GM23338 (cell line): ENCODE measurements around the gene MLLT1. TPM values are rescaled to one million over a fixed set of nuclear protein-coding genes. Genes with fewer than 3 reads are reported as not detected.

Source experiments
- ATAC-seq: fragments of 200-7000 bp; cut with Tn5 transposase; 3 replicates; pipeline ENCODE4 v1.9.1; 2020
- DNase-seq: peaks from one replicate; pipeline ENCODE4 v3.0.0-alpha.2; 2015; ENCODE audit warnings: low spot score
- H2AFZ ChIP-seq: fragments of 200-600 bp; sonication (generic); 2 replicates; pipeline ENCODE4 v1.8.0; 2016; ENCODE audit warnings: antibody characterized with exemption, mild to moderate bottlenecking, moderate library complexity
- H3F3A ChIP-seq: fragments of 200-600 bp; sonication (generic); replicated peaks from 2 replicates; pipeline ENCODE4 v1.8.0; 2017; ENCODE audit warnings: antibody characterized with exemption, mixed run types, low read depth
- H3K27ac ChIP-seq: fragments of 200-600 bp; sonication (generic); 2 replicates; pipeline ENCODE4 v1.6.1; 2016; ENCODE audit warnings: low read depth
- H3K27me3 ChIP-seq: fragments of 200-600 bp; sonication (generic); 2 replicates; pipeline ENCODE4 v1.8.0; 2016; ENCODE audit warnings: mild to moderate bottlenecking, mixed run types, moderate library complexity; ENCODE audit not compliant: insufficient read depth
- H3K36me3 ChIP-seq: fragments of 200-600 bp; sonication (generic); 2 replicates; pipeline ENCODE4 v1.8.0; 2016; ENCODE audit warnings: mild to moderate bottlenecking; ENCODE audit not compliant: insufficient read depth
- H3K4me1 ChIP-seq: fragments of 200-600 bp; sonication (generic); 2 replicates; pipeline ENCODE4 v1.8.0; 2016; ENCODE audit warnings: mild to moderate bottlenecking, moderate library complexity; ENCODE audit not compliant: insufficient read depth
- H3K4me2 ChIP-seq: fragments of 200-600 bp; sonication (generic); 2 replicates; pipeline ENCODE4 v1.7.1; 2017; ENCODE audit warnings: mixed run types
- H3K4me3 ChIP-seq: fragments of 200-600 bp; sonication (generic); 2 replicates; pipeline ENCODE4 v1.6.1; 2016; ENCODE audit warnings: mixed run types
- H3K79me2 ChIP-seq: fragments of 200-600 bp; sonication (generic); replicated peaks from 2 replicates; pipeline ENCODE4 v1.8.0; 2017; ENCODE audit warnings: mild to moderate bottlenecking; ENCODE audit not compliant: insufficient read depth
- H3K9me2 ChIP-seq: fragments of 200-600 bp; sonication (generic); 2 replicates; pipeline ENCODE4 v1.8.0; 2017; ENCODE audit not compliant: insufficient read depth
- H4K20me1 ChIP-seq: fragments of 200-600 bp; sonication (generic); replicated peaks from 2 replicates; pipeline ENCODE4 v1.8.0; 2017; ENCODE audit warnings: mild to moderate bottlenecking; ENCODE audit not compliant: insufficient read depth
- H3K27ac Mint-ChIP-seq: 2 replicates; pipeline ENCODE4 v1.8.0; 2020; ENCODE audit warnings: inconsistent platforms, mild to moderate bottlenecking, moderate library complexity, mixed read lengths
- H3K27me3 Mint-ChIP-seq: 3 replicates; pipeline ENCODE4 v1.8.0; 2022; ENCODE audit warnings: low read depth, mild to moderate bottlenecking, moderate library complexity, mixed read lengths, inconsistent platforms; ENCODE audit not compliant: insufficient read depth, poor library complexity
- H3K36me3 Mint-ChIP-seq: 3 replicates; pipeline ENCODE4 v1.8.0; 2021; ENCODE audit warnings: low read depth, mild to moderate bottlenecking, inconsistent platforms, moderate library complexity, mixed read lengths
- H3K4me1 Mint-ChIP-seq: 3 replicates; pipeline ENCODE4 v1.8.0; 2020; ENCODE audit warnings: mild to moderate bottlenecking, inconsistent platforms, mixed read lengths
- H3K4me3 Mint-ChIP-seq: 3 replicates; pipeline ENCODE4 v1.8.0; 2021; ENCODE audit warnings: moderate library complexity, mild to moderate bottlenecking, inconsistent platforms, mixed read lengths
- H3K9me3 Mint-ChIP-seq: 3 replicates; pipeline ENCODE4 v1.8.0; 2020; ENCODE audit warnings: moderate library complexity, mild to moderate bottlenecking, inconsistent platforms, mixed read lengths
- CREB1 ChIP-seq: fragments of 250-450 bp; sonication (Bioruptor Pico); IDR thresholded peaks from 2 replicates; pipeline ENCODE4 v1.5.0; 2020; ENCODE audit warnings: low read depth, mild to moderate bottlenecking, moderate library complexity
- EZH2 ChIP-seq: fragments of 200-600 bp; sonication (generic); IDR thresholded peaks from one replicate; pipeline ENCODE4 v1.8.0; 2017; ENCODE audit warnings: antibody characterized with exemption, mild to moderate bottlenecking, low read depth; ENCODE audit not compliant: unreplicated experiment
- EZH2phosphoT487 ChIP-seq: fragments of 200-600 bp; sonication (generic); IDR thresholded peaks from one replicate; pipeline ENCODE4 v1.8.1; 2018; ENCODE audit warnings: antibody characterized with exemption; ENCODE audit not compliant: unreplicated experiment
- JUNB ChIP-seq: IDR thresholded peaks from one replicate; pipeline ENCODE4 v1.6.1; 2016; ENCODE audit warnings: antibody characterized with exemption; ENCODE audit not compliant: unreplicated experiment
- NANOG ChIP-seq: IDR thresholded peaks from 2 replicates; pipeline ENCODE4 v1.6.1; 2016; ENCODE audit warnings: antibody characterized with exemption, borderline replicate concordance
- POLR2AphosphoS5 ChIP-seq: IDR thresholded peaks from 2 replicates; pipeline ENCODE4 v1.6.1; 2016; ENCODE audit warnings: antibody characterized with exemption, low read depth
- STAT1 ChIP-seq: IDR thresholded peaks from one replicate; pipeline ENCODE4 v1.6.1; 2016; ENCODE audit warnings: antibody characterized with exemption; ENCODE audit not compliant: unreplicated experiment
- ZNF331 ChIP-seq: fragments of 250-450 bp; sonication (Bioruptor Pico); IDR thresholded peaks from 2 replicates; pipeline ENCODE4 v1.5.0; 2020; ENCODE audit warnings: low read depth, mild to moderate bottlenecking, moderate library complexity
- polyA plus RNA-seq: library from polyadenylated mRNA; unstranded; fragments of >200 nt; fragmentation: Nextera tagmentation; extraction: Ambion mirVana; gene quantifications from 2 replicates; pipeline ENCODE4 v1.2.1, GENCODE V29; 2016
- total RNA-seq: library from RNA; depleted of rRNA; stranded (reverse); fragments of >200 nt; shearing (Covaris generic); gene quantifications from 2 replicates; pipeline ENCODE4 v1.2.3, GENCODE V29; 2014
- TF ChIP-seq, protein P1 (sequence below): fragments of 250-450 bp; sonication (Bioruptor Pico); IDR thresholded peaks from 2 replicates; pipeline ENCODE4 v1.5.0; 2020; ENCODE audit warnings: mild to moderate bottlenecking, moderate library complexity
- TF ChIP-seq, protein P2 (sequence below): IDR thresholded peaks from one replicate; pipeline ENCODE4 v1.6.1; 2018; ENCODE audit warnings: antibody characterized with exemption; ENCODE audit not compliant: unreplicated experiment
- TF ChIP-seq, protein P3 (sequence below), 2 experiments: fragments of 200-600 bp in 1 of 2; sonication (generic) in 1 of 2; conservative IDR thresholded peaks; 2 replicates each; pipeline versions ENCODE4 v1.5.1 to v1.6.1; 2016 to 2017; ENCODE audit warnings: antibody characterized with exemption in 2 of 2, low read depth in 2 of 2, mild to moderate bottlenecking in 2 of 2, moderate library complexity in 1 of 2
- TF ChIP-seq, protein P4 (sequence below): IDR thresholded peaks from 2 replicates; pipeline ENCODE4 v1.6.1; 2016; ENCODE audit warnings: antibody characterized with exemption

The MLLT1 gene
- total and polyA plus RNA-seq, 2 experiments from 2014 or later = 17.8 to 23.4 TPM

DNA sequence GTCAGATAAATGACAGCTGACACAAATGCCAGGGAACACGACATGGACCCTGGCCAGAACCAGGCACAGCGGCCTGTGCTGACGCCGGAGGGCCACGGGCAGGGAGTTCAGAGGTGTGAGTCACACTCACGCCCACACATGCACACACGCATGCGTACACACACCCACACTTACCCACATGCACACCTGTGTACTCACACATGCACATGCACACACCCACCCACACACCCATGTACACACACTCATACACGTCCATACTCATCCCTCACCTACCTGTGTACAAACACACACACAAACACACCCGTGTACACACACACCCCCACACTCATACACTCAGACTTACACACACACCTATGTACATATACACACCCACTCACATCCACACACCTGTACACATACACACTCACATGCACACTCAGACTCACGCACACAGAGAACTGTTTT lies 40.4 kb downstream of the MLLT1 start (continued):
- TF ChIP-seq, protein P1, sequence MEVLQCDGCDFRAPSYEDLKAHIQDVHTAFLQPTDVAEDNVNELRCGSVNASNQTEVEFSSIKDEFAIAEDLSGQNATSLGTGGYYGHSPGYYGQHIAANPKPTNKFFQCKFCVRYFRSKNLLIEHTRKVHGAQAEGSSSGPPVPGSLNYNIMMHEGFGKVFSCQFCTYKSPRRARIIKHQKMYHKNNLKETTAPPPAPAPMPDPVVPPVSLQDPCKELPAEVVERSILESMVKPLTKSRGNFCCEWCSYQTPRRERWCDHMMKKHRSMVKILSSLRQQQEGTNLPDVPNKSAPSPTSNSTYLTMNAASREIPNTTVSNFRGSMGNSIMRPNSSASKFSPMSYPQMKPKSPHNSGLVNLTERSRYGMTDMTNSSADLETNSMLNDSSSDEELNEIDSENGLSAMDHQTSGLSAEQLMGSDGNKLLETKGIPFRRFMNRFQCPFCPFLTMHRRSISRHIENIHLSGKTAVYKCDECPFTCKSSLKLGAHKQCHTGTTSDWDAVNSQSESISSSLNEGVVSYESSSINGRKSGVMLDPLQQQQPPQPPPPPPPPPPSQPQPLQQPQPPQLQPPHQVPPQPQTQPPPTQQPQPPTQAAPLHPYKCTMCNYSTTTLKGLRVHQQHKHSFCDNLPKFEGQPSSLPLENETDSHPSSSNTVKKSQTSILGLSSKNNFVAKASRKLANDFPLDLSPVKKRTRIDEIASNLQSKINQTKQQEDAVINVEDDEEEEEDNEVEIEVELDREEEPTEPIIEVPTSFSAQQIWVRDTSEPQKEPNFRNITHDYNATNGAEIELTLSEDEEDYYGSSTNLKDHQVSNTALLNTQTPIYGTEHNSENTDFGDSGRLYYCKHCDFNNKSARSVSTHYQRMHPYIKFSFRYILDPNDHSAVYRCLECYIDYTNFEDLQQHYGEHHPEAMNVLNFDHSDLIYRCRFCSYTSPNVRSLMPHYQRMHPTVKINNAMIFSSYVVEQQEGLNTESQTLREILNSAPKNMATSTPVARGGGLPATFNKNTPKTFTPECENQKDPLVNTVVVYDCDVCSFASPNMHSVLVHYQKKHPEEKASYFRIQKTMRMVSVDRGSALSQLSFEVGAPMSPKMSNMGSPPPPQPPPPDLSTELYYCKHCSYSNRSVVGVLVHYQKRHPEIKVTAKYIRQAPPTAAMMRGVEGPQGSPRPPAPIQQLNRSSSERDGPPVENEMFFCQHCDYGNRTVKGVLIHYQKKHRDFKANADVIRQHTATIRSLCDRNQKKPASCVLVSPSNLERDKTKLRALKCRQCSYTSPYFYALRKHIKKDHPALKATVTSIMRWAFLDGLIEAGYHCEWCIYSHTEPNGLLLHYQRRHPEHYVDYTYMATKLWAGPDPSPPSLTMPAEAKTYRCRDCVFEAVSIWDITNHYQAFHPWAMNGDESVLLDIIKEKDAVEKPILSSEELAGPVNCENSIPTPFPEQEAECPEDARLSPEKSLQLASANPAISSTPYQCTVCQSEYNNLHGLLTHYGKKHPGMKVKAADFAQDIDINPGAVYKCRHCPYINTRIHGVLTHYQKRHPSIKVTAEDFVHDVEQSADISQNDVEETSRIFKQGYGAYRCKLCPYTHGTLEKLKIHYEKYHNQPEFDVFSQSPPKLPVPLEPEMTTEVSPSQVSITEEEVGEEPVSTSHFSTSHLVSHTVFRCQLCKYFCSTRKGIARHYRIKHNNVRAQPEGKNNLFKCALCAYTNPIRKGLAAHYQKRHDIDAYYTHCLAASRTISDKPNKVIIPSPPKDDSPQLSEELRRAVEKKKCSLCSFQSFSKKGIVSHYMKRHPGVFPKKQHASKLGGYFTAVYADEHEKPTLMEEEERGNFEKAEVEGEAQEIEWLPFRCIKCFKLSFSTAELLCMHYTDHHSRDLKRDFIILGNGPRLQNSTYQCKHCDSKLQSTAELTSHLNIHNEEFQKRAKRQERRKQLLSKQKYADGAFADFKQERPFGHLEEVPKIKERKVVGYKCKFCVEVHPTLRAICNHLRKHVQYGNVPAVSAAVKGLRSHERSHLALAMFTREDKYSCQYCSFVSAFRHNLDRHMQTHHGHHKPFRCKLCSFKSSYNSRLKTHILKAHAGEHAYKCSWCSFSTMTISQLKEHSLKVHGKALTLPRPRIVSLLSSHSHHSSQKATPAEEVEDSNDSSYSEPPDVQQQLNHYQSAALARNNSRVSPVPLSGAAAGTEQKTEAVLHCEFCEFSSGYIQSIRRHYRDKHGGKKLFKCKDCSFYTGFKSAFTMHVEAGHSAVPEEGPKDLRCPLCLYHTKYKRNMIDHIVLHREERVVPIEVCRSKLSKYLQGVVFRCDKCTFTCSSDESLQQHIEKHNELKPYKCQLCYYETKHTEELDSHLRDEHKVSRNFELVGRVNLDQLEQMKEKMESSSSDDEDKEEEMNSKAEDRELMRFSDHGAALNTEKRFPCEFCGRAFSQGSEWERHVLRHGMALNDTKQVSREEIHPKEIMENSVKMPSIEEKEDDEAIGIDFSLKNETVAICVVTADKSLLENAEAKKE (CRISPR knock-in tag) = no peak
- TF ChIP-seq EZH2phosphoT487 (no peak), EZH2 (no peak), CREB1 (no peak)

DNA sequence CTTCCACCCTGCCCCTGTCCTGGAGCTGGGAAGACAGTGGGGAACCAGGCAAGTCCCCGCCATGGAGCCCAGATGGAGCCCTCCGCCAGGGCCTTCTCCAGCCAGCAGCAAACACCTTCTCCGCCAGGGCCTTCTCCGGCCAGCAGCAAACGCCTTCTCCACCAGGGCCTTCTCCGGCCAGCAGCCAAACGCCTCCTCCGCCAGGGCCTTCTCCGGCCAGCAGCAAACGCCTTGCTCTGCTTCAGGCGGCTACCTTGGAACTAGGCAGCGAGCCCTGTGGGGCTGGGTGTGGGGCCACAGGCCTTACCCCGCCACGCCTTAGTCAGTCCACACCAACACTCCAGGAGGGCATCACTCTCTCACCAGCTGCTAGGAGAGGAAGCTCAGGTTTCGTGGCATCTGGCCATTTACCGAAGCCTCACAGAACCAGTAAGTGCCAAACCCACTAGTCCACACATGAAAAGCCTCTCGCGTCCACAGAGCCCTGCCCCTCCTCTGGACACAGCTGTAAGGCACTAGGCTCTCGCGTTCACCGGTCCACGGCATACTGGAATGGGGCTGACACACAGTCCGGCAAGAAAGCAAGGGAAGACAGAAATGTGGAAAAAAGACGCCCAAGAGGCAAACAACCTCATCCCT lies 41.0 kb downstream of the MLLT1 start:
- no peak overlapping the region for H2AFZ ChIP-seq
- H3K27ac Mint-ChIP-seq = peak overlapping the region; percentile 78; the same call in 1 of the 2 replicates
- no peak for DNase-seq
- peaks cover 86% of the 10 kb centered on the region for H3K79me2 ChIP-seq
- no peaks in the 10 kb centered on the region for H3K9me3 Mint-ChIP-seq
- no peaks in the 10 kb centered on the region for H3F3A ChIP-seq
- H3K27ac ChIP-seq = 0 out of 2 replicates have a peak overlapping the region, but pooled peaks have one; percentile 26
- H3K4me2 ChIP-seq = no peak overlapping the region
- no peak overlapping the region for H3K4me3 ChIP-seq
- peaks cover 9% of the 10 kb centered on the region for H3K27me3 Mint-ChIP-seq
- peaks cover 4% of the 10 kb centered on the region; the same call in 1 of the 2 replicates for H3K4me1 ChIP-seq
- H3K4me3 Mint-ChIP-seq = no peak overlapping the region
- no peaks in the 10 kb centered on the region for H3K36me3 Mint-ChIP-seq
- ATAC-seq = no peak
- no peaks in the 10 kb centered on the region for H3K9me2 ChIP-seq
- H3K4me1 Mint-ChIP-seq = peaks cover 39% of the 10 kb centered on the region
- H3K27me3 ChIP-seq = no peaks in the 10 kb centered on the region
- H3K36me3 ChIP-seq = no peaks in the 10 kb centered on the region
- peaks cover 22% of the 10 kb centered on the region for H4K20me1 ChIP-seq
- no peak for TF ChIP-seq EZH2phosphoT487
- no peak for TF ChIP-seq JUNB
- no peak for TF ChIP-seq ZNF331 (CRISPR knock-in tag)
- no peak for TF ChIP-seq NANOG
- no peak for TF ChIP-seq EZH2
- no peak for TF ChIP-seq POLR2AphosphoS5
- TF ChIP-seq, protein P2, sequence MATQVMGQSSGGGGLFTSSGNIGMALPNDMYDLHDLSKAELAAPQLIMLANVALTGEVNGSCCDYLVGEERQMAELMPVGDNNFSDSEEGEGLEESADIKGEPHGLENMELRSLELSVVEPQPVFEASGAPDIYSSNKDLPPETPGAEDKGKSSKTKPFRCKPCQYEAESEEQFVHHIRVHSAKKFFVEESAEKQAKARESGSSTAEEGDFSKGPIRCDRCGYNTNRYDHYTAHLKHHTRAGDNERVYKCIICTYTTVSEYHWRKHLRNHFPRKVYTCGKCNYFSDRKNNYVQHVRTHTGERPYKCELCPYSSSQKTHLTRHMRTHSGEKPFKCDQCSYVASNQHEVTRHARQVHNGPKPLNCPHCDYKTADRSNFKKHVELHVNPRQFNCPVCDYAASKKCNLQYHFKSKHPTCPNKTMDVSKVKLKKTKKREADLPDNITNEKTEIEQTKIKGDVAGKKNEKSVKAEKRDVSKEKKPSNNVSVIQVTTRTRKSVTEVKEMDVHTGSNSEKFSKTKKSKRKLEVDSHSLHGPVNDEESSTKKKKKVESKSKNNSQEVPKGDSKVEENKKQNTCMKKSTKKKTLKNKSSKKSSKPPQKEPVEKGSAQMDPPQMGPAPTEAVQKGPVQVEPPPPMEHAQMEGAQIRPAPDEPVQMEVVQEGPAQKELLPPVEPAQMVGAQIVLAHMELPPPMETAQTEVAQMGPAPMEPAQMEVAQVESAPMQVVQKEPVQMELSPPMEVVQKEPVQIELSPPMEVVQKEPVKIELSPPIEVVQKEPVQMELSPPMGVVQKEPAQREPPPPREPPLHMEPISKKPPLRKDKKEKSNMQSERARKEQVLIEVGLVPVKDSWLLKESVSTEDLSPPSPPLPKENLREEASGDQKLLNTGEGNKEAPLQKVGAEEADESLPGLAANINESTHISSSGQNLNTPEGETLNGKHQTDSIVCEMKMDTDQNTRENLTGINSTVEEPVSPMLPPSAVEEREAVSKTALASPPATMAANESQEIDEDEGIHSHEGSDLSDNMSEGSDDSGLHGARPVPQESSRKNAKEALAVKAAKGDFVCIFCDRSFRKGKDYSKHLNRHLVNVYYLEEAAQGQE = no peak
- TF ChIP-seq STAT1 = no peak
- TF ChIP-seq, protein P3, sequence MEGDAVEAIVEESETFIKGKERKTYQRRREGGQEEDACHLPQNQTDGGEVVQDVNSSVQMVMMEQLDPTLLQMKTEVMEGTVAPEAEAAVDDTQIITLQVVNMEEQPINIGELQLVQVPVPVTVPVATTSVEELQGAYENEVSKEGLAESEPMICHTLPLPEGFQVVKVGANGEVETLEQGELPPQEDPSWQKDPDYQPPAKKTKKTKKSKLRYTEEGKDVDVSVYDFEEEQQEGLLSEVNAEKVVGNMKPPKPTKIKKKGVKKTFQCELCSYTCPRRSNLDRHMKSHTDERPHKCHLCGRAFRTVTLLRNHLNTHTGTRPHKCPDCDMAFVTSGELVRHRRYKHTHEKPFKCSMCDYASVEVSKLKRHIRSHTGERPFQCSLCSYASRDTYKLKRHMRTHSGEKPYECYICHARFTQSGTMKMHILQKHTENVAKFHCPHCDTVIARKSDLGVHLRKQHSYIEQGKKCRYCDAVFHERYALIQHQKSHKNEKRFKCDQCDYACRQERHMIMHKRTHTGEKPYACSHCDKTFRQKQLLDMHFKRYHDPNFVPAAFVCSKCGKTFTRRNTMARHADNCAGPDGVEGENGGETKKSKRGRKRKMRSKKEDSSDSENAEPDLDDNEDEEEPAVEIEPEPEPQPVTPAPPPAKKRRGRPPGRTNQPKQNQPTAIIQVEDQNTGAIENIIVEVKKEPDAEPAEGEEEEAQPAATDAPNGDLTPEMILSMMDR (conservative IDR thresholded peaks at IDR 0.05; ENCODE audit: low read depth in 2 of 2) = no peak
- TF ChIP-seq, protein P4, sequence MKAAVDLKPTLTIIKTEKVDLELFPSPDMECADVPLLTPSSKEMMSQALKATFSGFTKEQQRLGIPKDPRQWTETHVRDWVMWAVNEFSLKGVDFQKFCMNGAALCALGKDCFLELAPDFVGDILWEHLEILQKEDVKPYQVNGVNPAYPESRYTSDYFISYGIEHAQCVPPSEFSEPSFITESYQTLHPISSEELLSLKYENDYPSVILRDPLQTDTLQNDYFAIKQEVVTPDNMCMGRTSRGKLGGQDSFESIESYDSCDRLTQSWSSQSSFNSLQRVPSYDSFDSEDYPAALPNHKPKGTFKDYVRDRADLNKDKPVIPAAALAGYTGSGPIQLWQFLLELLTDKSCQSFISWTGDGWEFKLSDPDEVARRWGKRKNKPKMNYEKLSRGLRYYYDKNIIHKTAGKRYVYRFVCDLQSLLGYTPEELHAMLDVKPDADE = no peak
- no peak for TF ChIP-seq CREB1
